ENCODE measurements around the gene SUGCT.

The SUGCT gene

DNA sequence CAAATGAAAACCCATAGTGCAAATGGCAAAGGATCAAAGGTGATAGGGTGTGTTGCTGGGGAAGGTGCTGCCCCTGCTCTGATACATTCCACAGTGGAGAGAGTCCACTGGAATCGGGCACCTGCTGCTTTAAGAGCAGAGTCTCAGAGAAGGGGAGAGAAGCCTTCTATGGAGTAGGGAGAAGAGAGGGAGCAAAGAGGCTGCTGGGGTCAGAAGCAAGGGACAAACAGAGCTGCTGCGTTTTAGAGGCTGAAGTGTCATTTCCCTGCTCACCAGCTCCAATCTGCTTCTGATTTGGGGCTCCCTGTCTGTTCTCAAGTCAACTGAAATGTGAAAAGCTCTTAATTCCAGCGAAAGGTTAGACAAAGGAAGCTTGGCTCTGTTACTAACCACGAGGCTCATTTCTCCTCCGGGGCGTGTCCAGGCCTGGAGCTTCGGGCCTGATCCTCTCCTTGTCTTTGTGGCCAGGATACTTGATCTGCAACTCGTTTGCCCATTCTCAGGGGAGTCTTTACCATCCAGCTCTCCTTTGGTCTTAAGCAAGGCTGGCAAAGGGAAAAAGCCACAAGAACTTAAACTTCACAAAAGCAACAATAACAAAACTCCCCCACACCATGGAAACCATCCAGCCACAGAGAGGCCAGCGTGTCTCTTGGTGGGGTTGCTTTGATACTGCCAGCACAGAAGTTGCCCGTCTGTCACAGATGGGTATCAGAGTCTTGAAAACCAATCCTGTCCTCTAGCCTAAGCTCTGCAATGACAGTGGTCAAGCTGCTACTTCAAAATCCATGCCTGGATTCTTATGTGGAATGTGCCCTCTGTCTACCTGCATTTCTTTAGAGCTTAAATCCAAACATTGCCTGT lies 692.6 kb downstream of the SUGCT start:
- DNase-seq (ENCODE audit: low spot score): peak; percentile 32

DNA sequence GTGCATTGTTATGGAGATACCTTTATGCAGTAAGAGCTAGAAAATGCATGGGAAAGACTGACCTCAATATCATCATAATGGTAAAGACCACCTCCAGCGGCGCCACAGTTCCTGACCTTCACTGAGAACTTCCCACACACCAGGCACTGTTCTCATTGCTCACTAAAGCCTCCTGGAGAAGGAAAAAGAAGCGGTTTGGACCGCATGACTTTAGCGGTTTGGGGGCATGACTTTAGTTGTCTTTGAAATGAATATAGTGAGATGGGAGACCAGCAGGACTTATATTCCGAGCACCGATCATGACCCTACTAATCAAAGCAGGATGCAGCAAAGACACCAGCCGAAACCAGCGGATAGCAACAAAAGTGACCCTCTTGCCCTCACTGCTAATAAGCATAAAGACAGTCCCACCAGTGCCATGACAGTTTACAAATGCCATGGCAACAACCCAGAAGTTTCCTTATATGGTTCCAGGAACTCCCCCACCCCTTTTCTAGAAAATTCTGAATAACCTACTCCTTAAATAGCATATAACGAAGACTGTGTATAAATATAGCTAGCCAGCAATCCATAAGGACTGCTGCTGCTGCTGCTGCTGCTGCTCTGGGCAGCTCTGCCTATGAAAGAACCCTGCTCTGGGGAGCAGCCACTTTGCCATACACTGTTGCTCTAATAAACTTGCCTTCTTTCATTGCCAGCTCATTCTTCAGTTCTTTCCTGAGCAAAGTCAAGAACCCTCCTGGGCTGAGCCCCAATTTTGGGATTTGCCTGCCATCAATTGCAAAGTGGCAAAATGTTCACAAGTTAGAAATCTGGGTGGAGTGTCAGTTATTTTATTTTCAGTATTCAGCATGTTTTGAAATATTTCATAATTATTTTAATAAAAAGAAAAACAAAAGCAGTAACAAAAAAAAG lies 694.1 kb downstream of the SUGCT start:
- no peak for DNase-seq (ENCODE audit: low spot score)

DNA sequence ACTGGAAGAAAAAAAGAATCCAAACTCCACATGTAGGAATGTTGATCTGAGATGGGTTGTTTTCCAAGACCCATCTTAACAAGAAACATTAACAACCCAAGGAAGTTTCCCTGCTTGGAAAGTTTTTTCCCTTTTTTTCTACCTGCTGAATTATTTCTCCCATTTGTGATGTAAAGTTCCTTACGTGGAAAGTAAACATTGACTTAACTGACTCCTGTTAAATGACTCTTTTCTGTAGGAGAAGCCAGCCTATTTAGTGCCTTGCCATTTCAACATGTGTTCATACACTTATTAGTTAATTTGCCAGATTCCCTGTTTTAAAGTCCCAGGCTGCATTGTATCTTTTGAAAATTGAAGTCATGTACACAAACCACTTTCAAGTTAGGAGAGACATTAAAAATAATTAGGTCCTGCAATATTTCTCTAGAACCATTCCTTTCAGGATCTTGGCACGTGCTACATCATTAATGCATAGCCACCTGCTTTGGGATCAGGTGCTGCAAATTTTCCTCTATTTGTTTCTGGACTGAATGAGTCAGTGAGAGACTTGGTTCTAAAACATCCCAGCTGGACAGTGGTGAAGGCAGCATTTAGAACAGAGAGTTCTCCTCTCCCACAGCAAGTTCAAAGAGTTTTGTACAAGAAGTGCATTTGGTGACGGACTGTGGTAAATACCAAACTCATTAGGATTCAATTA lies 698.5 kb downstream of the SUGCT start:
- DNase-seq (ENCODE audit: low spot score): no peak

DNA sequence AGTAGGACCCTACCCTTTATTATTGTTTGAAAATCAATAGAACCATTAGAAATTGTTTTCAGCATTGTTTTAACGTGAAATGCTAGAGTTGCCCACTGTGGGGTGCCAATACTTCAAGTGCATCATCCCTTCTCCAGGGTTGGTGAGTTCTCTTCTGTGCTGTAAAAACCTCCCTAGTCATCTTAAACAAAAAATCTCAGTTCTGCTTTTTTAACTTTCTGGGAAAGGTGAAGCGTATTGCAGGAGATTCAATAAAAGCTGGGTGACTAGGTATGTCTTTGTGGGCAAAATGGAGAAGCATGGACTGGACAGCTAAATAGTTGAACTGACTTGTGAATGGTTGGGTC lies 699.1 kb downstream of the SUGCT start:
- no peak for DNase-seq (ENCODE audit: low spot score)

DNA sequence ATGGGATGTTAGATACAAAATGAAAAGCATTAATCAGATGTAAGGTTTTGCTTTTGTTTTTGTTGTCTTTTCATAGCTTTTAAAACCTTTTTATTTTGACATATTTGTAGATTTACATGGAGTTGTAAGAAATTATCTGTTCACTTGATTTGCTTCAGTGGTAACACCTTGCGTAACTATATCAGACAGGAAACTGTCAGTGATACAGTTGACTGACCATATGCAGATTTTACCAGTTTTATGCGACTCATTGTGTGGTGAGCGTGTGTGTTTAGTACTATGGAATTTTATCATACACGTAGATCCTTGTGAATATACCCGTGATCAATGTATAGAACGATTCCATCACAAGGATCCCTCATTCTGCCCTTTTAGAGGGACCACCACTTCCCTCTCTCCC lies 701.4 kb downstream of the SUGCT start:
- DNase-seq (ENCODE audit: low spot score): no peak

DNA sequence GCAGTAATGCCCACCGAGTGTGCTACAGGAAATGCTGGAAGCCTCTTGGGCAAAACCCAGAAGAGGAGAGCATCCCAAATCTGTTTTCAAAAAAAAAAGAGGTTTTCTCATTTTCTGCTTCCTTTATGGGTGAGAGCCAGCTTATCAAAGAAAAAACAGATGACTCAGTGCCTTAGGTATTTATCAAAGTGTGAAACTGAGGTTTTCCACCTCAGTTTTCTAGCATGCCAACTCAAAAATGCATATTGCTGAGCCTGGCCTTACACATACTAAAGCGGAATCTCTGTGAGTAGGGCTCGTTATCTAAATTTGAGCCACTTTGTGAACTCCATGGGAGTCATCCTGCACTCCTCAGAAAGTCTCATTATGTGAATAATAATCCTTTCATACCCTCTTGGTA lies 705.1 kb downstream of the SUGCT start:
- DNase-seq (ENCODE audit: low spot score): no peak

DNA sequence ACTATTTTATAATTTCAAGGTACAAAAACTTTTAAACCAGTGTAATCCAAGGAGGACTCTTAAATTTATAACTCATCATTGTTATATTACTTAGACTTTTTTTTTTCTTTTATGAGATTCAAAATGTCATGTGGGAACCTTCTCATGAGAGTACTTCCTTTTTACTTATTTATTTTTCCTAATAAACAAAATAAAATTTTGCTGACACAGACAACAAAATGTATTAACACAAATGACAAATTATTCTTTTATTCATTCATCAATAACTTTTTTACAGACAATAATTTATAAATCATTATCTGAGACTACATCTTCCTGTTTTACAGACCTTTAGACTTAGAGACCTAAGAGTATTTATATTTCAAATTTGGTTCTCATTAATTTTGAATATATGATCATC lies 706.2 kb downstream of the SUGCT start:
- DNase-seq (ENCODE audit: low spot score): no peak

DNA sequence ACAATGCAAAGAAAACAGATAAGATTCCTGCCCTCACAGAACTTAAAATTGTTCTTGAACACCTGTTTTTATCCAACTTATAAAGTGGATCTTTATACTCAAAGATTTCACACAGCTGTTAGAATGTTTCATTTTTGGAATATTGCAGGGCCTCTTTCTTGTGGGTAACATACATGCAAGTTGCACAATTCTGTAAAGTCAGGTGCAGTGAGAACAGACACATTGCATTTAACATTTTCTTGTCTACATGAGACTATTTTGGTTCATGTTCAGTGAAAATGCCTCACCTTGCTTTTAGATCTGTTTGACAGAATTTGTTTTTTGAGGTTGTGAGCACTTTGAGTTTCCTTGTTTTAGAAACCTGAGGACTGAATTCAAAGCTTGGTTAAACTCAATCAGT lies 707.8 kb downstream of the SUGCT start:
- no peak for DNase-seq (ENCODE audit: low spot score)

DNA sequence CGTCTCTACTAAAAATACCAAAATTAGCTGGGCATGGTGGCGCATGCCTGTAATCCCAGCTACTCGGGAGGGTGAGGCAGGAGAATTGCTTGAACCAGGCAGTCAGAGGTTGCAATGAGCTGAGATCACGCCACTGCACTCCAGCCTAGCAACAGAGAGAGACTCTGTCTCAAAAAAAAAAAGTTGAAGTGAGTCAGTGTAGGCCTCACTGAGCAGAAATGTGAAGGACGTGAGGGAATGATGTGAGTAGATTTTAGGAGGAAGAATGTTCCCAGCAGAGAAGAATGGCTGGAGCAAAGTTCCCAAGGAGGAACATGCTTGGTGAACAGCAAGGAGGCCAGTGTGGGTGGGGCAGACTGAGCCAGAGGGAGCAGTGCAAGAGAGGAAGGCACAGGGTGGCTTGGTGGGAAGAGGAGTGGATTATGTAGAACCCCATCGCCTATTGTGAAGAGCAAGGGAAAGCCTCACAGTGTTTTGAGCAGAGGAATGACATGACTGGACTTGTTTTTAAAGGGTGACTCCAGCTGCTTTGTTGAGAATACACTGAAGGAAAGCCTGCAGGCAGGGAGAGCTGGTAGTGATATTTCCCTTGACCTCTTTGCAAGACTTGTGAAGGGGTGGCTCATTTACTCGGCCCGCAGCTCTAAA lies 708.7 kb downstream of the SUGCT start:
- DNase-seq (ENCODE audit: low spot score): no peak

DNA sequence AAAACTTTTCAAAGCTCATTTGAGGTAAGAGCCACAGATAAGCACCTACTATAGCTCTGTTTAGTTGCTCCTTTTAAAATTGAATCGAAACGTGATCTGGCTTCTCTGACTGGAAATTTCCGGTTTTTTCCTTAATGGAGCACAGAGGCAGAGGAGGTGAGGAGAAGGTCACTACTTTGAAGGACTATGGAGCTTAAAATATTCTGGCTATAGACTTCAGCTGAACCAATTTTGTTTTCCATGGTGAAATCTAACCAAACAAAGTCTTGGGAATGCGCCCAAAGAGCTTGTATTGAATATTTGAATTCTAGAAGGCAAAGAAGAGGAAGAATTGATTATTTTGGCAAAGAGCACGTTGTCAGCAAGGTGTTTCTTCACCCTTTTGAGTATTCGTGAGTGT lies 711.1 kb downstream of the SUGCT start:
- no peak for DNase-seq (ENCODE audit: low spot score)

DNA sequence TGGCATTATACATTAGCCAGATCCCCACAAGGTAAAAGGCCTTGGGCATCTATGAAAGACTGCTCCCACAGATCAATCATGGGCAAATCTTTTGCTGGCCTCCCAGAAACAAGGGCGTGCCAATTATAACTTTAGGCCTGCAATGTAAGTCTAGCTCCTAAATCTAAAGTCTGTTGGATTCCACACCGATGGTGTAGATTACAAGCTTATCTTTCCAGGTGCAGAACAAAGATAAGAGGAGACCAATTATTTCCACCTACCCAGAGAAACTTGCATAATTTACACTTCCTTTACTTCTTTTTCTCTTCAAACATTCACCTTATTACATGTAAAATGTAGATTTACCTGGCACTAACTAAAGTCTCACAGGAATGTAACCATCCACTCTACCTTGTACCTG lies 713.1 kb downstream of the SUGCT start:
- no peak for DNase-seq (ENCODE audit: low spot score)

DNA sequence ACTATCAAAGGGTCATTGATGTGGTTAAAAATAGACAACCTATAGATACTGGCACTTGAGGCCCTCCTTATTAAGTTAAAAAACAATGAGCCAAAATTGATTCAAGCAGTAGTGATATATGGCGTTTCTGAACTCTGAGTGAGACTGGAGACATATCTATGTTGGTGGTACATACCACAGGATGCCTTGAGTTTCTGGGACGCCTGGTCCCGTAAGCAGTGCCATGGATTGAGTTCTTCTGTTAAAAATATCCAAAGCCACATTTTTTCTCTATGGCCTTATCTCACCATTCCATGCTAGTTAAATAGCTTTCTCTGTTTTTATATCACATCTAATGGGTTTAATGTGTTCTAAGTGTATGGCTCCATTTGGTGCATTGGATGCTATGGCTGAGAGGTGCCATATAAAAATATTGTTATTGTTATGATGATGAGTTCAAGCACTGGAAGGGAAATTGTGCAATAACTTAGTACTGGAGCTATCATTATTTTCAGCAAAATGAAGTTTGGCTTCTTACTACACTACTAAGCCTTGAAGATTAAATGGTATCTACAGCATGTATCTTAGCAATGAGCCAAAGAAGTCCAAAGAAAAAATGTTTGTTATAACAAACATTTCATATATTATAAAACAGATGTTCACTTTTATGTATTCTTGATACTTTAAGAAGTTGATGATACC lies 713.9 kb downstream of the SUGCT start:
- DNase-seq (ENCODE audit: low spot score): no peak

DNA sequence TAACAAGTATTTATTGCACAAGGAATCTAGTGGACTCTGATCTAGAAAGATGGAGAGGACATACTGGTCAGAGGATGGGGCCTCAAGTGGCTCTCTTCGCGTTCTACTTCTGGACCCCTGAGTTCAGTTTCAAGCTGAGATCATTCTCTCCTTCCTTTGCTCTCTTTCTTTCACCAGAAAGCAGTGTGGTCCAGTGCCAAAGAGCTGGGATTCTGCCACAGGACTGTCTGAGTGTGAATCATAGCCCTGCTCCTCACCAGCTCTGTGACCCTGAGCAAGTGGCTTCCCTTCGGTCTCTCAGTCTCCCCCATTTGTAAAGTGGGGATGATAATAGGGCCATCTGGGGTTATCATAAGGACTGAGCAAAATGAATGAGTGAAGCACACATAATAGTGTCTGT lies 715.2 kb downstream of the SUGCT start:
- DNase-seq (ENCODE audit: low spot score): no peak

DNA sequence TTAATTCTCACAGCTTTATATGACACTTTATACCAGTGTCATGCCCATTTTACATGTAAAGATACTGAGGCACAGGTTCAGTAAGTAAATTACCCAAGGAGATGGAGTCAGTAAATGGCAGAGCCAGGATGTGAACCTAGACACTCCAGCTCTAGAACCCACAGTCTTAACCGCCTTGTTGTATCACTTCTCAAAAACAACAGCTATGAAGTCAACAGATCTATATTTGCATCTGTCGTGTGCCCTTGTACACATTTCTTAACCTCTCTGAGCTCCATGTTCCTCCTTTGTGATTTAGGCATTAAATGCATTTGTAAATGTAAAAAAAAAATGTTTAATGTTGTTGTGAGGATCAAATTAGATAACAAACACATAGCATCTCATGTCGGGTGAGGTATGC lies 716.2 kb downstream of the SUGCT start:
- no peak for DNase-seq (ENCODE audit: low spot score)

DNA sequence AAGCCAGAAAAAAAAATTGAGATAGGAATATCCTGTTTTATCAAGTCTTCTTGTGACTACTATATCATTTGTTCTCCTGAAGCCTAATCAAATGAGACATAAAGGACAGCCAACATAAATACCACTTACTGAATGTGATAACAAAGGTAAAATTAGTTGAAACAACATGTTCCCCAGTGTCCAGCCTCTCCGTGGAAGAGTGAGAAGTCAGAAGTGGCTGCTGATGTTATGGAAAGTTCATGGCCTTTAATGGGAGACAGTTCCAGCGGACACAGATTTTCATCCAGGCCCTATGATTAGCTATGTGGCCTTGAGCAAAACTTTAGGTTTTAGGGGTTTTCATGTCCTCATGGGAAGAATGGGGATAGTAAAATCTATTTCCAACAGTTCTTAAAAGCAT lies 724.3 kb downstream of the SUGCT start:
- DNase-seq (ENCODE audit: low spot score): no peak

DNA sequence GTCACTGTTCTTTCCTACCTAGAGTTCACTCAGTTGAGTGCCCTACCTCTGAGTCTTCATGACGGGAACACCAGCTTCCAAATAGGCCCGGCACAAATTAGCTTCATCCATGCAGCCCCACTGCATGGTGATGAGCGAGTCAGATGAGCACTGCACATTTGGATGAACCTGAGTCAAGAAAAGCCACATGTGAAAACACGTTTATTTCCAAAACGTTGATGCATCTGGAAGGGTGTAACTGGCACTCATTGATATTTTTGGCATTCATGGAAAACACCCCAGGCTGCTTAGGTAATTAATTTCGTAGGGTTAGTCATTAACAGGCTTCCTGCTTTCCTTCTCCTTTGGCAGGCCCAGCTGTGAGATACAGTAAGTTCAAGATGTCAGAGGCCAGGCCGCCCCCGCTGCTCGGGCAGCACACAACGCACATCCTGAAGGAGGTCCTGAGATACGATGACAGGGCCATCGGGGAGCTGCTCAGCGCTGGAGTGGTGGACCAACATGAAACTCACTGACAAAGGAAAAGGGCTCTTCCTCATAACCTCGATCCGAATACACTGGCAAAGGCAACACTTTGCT lies 725.2 kb downstream of the SUGCT start:
- DNase-seq (ENCODE audit: low spot score): no peak

DNA sequence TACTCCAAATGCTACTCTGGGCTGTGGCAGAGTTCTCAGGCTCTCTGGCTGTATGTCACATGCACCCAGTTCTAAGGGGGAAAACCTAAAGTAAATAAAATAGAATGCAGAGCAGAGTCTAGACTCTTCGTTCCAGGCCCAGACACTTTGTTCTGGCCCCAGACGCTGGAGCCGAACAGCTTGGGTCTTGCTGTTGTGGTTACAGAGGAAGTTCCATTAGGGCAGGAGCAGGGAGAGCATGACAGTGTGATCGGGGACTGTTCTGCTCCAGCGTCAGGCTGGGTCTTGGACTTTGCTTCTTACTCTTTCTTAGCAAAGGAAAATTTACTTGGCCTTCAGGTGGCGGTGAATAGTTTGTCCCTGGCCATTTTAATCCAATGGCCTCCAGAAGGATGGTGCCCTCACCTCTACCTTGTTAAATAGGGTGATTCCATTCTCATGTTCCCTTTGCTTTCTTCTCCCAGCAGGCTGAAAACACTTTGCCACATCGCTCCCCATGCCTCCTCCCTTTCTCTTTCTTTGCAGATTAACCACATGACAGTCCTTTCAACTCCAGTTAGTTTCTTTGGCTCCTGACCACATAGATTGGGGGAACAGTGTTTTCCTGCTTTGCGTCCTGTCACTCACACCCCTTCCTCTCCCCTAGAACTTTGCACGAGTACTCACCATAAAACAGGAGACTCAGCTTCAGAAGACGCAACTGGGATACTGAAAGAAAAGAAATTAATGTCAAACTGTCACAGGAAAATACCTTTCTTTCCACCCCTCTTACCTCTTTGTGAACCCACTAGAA lies 730.8 kb downstream of the SUGCT start:
- no peak for DNase-seq (ENCODE audit: low spot score)

DNA sequence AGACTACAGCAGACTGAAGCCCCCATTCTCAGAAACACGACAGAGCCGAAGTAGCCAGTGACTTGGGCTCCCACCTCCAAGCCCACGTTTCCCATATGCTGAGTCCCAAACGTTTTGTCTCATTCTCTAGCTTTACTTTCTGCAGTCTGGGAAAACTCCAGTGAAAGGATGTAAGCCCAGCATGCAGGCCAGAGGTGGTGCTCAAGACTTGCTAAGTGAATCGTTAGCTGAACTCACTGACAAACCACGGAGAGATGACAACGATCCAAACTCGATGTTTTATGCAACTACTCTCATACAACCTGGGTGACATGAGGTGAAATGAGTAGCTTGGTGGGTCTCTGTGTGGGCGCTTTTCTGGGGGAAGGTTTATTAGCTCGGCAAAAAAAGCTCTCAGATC lies 731.8 kb downstream of the SUGCT start:
- DNase-seq (ENCODE audit: low spot score): no peak

DNA sequence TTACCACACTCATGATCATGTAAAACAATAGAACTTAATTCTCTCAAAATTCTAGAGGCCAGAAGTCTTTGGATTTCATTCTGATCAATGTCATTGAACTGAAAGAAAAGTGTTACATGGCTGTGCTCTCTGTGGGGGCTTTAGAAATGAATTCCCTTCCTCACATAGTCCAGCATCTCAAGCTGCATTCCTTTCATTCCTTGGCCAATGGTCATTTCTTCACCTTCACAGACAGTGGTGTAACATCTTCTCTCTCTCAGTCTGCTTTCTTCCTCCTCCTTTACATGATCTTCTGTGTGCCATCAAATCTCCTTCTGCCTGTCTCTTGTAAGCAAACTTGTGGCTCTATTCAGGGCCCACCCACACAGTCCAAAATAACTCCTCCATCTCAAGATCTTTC lies 735.3 kb downstream of the SUGCT start:
- no peak for DNase-seq (ENCODE audit: low spot score)

DNA sequence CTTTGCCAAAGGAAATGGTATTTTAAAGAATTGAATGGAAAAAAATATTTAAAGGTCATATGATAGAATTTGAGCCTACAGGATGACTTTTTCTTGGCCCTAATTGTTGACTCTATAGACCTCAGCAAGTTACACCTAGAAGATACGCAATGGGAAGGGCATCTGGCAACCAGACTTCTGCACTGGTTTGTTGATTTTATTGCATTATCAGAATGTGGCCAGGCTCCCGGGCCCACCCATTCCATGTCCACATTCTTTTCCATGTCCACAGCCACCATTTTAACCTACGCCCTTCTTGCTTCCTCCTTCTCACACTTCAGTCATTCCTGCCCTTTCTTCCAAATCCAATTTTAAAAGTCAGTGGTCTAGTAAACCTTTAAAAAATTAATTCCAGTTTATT lies 738.4 kb downstream of the SUGCT start:
- no peak for DNase-seq (ENCODE audit: low spot score)
